GM18517 (cell line): ENCODE measurements around the gene ABCB1.

Experiments
- ATAC-seq: cut with Tn5 transposase; IDR thresholded peaks from one replicate; pipeline ENCODE4 v1.9.1; 2021; ENCODE audit warnings: mild to moderate bottlenecking, moderate library complexity; ENCODE audit not compliant: unreplicated experiment

Gene ABCB1

GRCh38 chr7:87517136-87517815 lies 83.4 kb downstream of the ABCB1 start:
- ATAC-seq: no peak

GRCh38 chr7:87513735-87514335 lies 86.8 kb downstream of the ABCB1 start:
- no peak for ATAC-seq

GRCh38 chr7:87512906-87513305 lies 87.8 kb downstream of the ABCB1 start:
- no peak for ATAC-seq

- no peak for ATAC-seq
These were observed 89.2 kb downstream of the ABCB1 start for GRCh38 chr7:87511510-87511909.

- no peak for ATAC-seq
These were observed 90.2 kb downstream of the ABCB1 start for GRCh38 chr7:87510411-87510875.

GRCh38 chr7:87507446-87507845 lies 93.2 kb downstream of the ABCB1 start:
- ATAC-seq: no peak

- ATAC-seq: no peak
These were observed 94.2 kb downstream of the ABCB1 start for GRCh38 chr7:87506246-87507180.

GRCh38 chr7:87505557-87506245 lies 95.0 kb downstream of the ABCB1 start:
- no peak for ATAC-seq

GRCh38 chr7:87505122-87505521 lies 95.6 kb downstream of the ABCB1 start:
- ATAC-seq: no peak

- ATAC-seq: no peak
These were observed 101.2 kb downstream of the ABCB1 start for GRCh38 chr7:87499494-87499893.

GRCh38 chr7:87498893-87499292 lies 101.8 kb downstream of the ABCB1 start:
- ATAC-seq: no peak

- ATAC-seq: no peak
These were observed 103.2 kb downstream of the ABCB1 start for GRCh38 chr7:87497482-87497881.

- no peak for ATAC-seq
These were observed 105.3 kb downstream of the ABCB1 start for GRCh38 chr7:87495366-87495765.

GRCh38 chr7:87494454-87494853 lies 106.2 kb downstream of the ABCB1 start:
- no peak for ATAC-seq

GRCh38 chr7:87483131-87483530 lies 117.6 kb downstream of the ABCB1 start:
- no peak for ATAC-seq

- no peak for ATAC-seq
These were observed 118.6 kb downstream of the ABCB1 start for GRCh38 chr7:87482115-87482514.

- ATAC-seq: no peak
These were observed 120.3 kb downstream of the ABCB1 start for GRCh38 chr7:87480386-87480785.

GRCh38 chr7:87479951-87480350 lies 120.7 kb downstream of the ABCB1 start:
- no peak for ATAC-seq

- no peak for ATAC-seq
These were observed 124.5 kb downstream of the ABCB1 start for GRCh38 chr7:87476179-87476557.

- peak; percentile 28 for ATAC-seq
These were observed 125.1 kb downstream of the ABCB1 start, which contains the start of gene ABCB4 for GRCh38 chr7:87475359-87476178. Gene ABCB4, minus strand, starts transcription at chr7:87475680. Its CDS starts 215 bp downstream, at chr7:87475465.
